ENCODE results near the gene CD302.
"Not testable (repeated sequence)": the region's sequence is repeated elsewhere in the genome, so short reads cannot be mapped to it uniquely, and the experiment has no call there.

CD302 gene

GRCh38 chr2:159755014-159755413 is 43.0 kb downstream of the CD302 start:
- in situ Hi-C loops (cut with MboI; ENCODE audit: low sequenced_read_pairs), result no loop called here

GRCh38 chr2:159753797-159754196 is 44.2 kb downstream of the CD302 start:
- in situ Hi-C loops (cut with MboI; ENCODE audit: low sequenced_read_pairs), result no loop called here

- in situ Hi-C loops (cut with MboI; ENCODE audit: low sequenced_read_pairs), result no loop called here
Measured at GRCh38 chr2:159750873-159751272, 47.1 kb downstream of the CD302 start.

DNA sequence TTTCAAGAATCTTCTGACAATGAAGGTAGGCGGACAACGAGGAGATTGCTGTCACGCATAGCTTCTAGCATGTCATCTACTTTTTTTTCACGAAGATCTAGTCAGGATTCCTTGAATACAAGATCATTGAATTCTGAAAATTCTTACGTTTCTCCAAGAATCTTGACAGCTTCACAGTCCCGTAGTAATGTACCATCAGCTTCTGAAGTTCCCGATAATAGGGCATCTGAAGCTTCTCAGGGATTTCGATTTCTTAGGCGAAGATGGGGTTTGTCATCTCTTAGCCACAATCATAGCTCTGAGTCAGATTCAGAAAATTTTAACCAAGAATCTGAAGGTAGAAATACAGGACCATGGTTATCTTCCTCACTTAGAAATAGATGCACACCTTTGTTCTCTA is 49.9 kb downstream of the CD302 start:
- in situ Hi-C loops (cut with MboI; ENCODE audit: low sequenced_read_pairs), result no loop called here

GRCh38 chr2:159745237-159745636 is 52.8 kb downstream of the CD302 start:
- in situ Hi-C loops (cut with MboI; ENCODE audit: low sequenced_read_pairs), result not testable (repeated sequence)

DNA sequence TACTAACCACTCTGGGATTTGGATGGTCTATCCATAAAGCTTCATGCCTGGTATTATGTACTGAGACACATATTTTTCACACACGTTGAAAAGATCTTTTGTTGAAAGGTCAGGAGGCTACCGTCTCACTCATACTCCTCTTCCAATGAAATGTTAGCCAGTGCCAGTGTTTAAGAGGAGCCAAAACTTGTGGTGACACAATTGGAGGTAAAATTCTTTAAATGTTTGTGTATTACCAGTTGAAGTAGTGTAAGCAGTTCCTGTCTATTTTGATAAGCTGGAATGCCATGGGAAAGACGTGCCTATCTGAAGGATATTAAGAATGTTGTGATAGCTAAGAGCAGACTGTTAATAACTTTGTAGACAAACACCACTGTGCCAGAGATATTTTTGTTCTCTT is 53.6 kb downstream of the CD302 start:
- in situ Hi-C loops (cut with MboI; ENCODE audit: low sequenced_read_pairs), result no loop called here

- in situ Hi-C loops (cut with MboI; ENCODE audit: low sequenced_read_pairs), result no loop called here
Measured at GRCh38 chr2:159742846-159743245, 55.2 kb downstream of the CD302 start.

- in situ Hi-C loops (cut with MboI; ENCODE audit: low sequenced_read_pairs), result no loop called here
Measured at GRCh38 chr2:159738509-159739390, 59.3 kb downstream of the CD302 start.

GRCh38 chr2:159737917-159738296 is 60.1 kb downstream of the CD302 start:
- in situ Hi-C loops (cut with MboI; ENCODE audit: low sequenced_read_pairs), result no loop called here

- in situ Hi-C loops (cut with MboI; ENCODE audit: low sequenced_read_pairs), result no loop called here
Measured at GRCh38 chr2:159737292-159737916, 60.6 kb downstream of the CD302 start.

GRCh38 chr2:159736048-159736447 is 62.0 kb downstream of the CD302 start:
- in situ Hi-C loops (cut with MboI; ENCODE audit: low sequenced_read_pairs), result no loop called here

DNA sequence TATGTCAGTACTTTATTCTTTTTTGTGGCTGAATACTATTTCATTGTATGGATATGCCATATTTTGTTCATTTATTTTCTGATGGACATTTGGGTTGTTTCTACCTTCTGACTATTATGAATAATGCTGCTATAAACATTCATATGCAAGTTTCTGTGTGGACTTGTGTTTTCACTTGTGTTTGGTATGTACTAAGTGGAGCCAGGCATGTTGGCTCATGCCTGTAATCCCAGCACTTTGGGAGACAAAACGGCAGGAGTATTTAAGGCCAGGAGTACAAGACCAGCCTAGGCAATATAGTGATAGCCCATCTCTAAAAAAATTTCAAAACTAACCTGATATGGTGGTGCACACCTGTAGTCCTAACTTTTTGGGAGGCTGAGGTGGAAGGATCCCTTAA is 62.4 kb downstream of the CD302 start:
- in situ Hi-C loops (cut with MboI; ENCODE audit: low sequenced_read_pairs), result no loop called here

GRCh38 chr2:159728629-159729028 is 69.4 kb downstream of the CD302 start:
- in situ Hi-C loops (cut with MboI; ENCODE audit: low sequenced_read_pairs), result no loop called here

- in situ Hi-C loops (cut with MboI; ENCODE audit: low sequenced_read_pairs), result no loop called here
Measured at GRCh38 chr2:159725713-159726112, 72.3 kb downstream of the CD302 start.

GRCh38 chr2:159724795-159725572 is 73.0 kb downstream of the CD302 start:
- in situ Hi-C loops (cut with MboI; ENCODE audit: low sequenced_read_pairs), result not testable (repeated sequence)

DNA sequence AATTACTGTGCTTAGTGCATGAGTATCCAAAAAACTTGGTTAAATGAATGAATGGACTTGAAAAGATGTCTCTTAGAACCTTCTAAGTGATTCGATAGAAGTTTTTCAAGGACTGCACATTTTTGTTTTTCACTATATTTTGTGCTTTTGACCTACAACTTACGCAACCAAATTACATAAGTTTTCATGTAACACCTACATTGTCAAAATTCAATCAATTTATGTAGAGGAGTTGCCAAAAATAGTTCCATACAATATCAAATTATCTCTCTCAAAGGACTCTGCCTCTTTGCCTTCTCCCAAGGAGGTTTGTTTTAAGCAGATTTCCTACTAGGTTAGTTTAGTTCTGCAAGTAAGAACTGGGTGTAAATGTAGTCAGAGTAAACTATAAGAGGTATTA is 75.4 kb downstream of the CD302 start:
- in situ Hi-C loops (cut with MboI; ENCODE audit: low sequenced_read_pairs), result no loop called here

DNA sequence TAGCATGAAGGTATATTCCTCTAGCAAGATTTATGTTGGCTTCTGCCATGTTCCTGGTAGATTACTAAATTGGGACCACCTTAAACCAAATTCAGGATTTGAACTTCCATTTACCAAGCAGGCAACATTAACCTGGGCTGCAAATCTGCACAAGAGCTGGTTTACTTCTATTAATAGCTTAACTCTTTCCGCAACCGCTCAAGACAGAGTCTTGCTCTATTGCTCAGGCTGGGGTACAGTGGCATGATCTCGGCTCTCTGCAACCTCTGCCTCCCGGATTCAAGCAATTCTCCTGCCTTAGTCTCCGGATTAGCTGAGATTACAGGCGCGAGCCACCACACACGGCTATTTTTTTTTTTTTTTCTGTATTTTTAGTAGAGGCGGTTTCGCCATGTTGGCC is 77.3 kb downstream of the CD302 start:
- in situ Hi-C loops (cut with MboI; ENCODE audit: low sequenced_read_pairs), result no loop called here
